Mucosa of descending colon (tissue), 3 donors: ENCODE results near the gene CILP. TPM values are rescaled to one million over a fixed set of nuclear protein-coding genes. Genes with fewer than 3 reads are reported as not detected.
"Not testable (repeated sequence)": the region's sequence is repeated elsewhere in the genome, so short reads cannot be mapped to it uniquely, and the experiment has no call there.

ENCODE experiments used
- ATAC-seq: fragments of 200-7000 bp; cut with Tn5 transposase; one replicate; pipeline ENCODE4 v1.9.1; 2020; ENCODE audit warnings: mild to moderate bottlenecking, moderate library complexity
- DNase-seq, 3 donors: peaks; one replicate each; pipeline ENCODE4 v3.0.0-alpha.2; 2020
- H3K36me3 ChIP-seq: fragments of 200-600 bp; one replicate; pipeline ENCODE4 v1.8.0; 2021; ENCODE audit warnings: low read depth, mild to moderate bottlenecking
- H3K4me1 ChIP-seq: fragments of 200-600 bp; one replicate; pipeline ENCODE4 v1.8.0; 2021; ENCODE audit warnings: low read depth, mild to moderate bottlenecking
- H3K4me3 ChIP-seq: fragments of 200-600 bp; one replicate; pipeline ENCODE4 v1.8.0; 2021; ENCODE audit warnings: mild to moderate bottlenecking
- H3K9me3 ChIP-seq: fragments of 200-600 bp; one replicate; pipeline ENCODE4 v1.8.0; 2021; ENCODE audit warnings: mild to moderate bottlenecking
- intact Hi-C, 2 donors: fragments of 100-400 bp; cut with DNase I in 1 of 2; cut with micrococcal nuclease in 1 of 2; formaldehyde crosslinking; loops; one replicate each; pipeline versions ENCODE4 v1.11.0 to v1.11.1; 2022; cut with DNase I, micrococcal nuclease
- total RNA-seq, 3 donors: library from RNA; stranded (reverse); fragmentation: NEBNext Ultra II Directional in 2 of 3; extraction: Animal tissue kit (Norgen Biotek cat#: 25700) in 2 of 3; gene quantifications; one replicate each; pipeline versions ENCODE4 v1.2.1 to v1.2.4, GENCODE V29; 2021 to 2023
- TF ChIP-seq, protein P1 (sequence below): fragments of 200-600 bp; IDR thresholded peaks from one replicate; pipeline ENCODE4 v1.8.0; 2022; ENCODE audit warnings: antibody characterized with exemption, mild to moderate bottlenecking
- donor health status: DM: no; HTN: no; CAD: no; lungs with moderate emphysema.
- donor health status: DM: no; HTN: no; CAD: no.
- donor health status: DM: no; HTN: yes; CAD: no.

CILP gene
- total RNA-seq, 3 donors from 2014 or later, result 2.7 to 14.7 (median 10.3) TPM

DNA sequence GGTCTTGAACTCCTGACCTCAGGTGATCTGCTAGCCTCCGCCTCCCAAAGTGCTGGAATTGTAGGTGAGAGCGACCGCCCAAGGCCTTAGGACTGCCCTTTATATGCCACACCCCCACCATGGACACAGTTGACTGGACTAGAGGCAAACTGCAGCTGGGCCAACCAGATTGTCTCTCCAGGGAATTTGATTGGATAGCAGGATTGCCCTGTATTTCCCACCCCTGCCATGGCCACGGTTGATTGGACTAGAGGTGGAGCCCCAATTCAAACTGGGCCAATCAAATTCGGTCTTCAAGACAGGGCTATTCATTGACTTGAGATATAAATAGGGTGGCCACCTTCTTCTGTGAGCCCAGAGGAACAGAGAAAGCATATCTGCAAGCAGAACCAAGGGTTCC is 19.3 kb downstream of the CILP start:
- no peak overlapping the region for H3K4me3 ChIP-seq
- DNase-seq, result no peak
- no peaks in the 10 kb centered on the region for H3K36me3 ChIP-seq
- no peaks in the 10 kb centered on the region for H3K4me1 ChIP-seq
- intact Hi-C loops, result loop anchor here in 1 of 2 donors (10.0 kb wide), 1 partner anchor 63 kb away; no protein-coding TSS in a partner anchor
- no peaks in the 10 kb centered on the region for H3K9me3 ChIP-seq
- ATAC-seq, result no peak
- TF ChIP-seq, protein P1, sequence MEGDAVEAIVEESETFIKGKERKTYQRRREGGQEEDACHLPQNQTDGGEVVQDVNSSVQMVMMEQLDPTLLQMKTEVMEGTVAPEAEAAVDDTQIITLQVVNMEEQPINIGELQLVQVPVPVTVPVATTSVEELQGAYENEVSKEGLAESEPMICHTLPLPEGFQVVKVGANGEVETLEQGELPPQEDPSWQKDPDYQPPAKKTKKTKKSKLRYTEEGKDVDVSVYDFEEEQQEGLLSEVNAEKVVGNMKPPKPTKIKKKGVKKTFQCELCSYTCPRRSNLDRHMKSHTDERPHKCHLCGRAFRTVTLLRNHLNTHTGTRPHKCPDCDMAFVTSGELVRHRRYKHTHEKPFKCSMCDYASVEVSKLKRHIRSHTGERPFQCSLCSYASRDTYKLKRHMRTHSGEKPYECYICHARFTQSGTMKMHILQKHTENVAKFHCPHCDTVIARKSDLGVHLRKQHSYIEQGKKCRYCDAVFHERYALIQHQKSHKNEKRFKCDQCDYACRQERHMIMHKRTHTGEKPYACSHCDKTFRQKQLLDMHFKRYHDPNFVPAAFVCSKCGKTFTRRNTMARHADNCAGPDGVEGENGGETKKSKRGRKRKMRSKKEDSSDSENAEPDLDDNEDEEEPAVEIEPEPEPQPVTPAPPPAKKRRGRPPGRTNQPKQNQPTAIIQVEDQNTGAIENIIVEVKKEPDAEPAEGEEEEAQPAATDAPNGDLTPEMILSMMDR, result no peak

DNA sequence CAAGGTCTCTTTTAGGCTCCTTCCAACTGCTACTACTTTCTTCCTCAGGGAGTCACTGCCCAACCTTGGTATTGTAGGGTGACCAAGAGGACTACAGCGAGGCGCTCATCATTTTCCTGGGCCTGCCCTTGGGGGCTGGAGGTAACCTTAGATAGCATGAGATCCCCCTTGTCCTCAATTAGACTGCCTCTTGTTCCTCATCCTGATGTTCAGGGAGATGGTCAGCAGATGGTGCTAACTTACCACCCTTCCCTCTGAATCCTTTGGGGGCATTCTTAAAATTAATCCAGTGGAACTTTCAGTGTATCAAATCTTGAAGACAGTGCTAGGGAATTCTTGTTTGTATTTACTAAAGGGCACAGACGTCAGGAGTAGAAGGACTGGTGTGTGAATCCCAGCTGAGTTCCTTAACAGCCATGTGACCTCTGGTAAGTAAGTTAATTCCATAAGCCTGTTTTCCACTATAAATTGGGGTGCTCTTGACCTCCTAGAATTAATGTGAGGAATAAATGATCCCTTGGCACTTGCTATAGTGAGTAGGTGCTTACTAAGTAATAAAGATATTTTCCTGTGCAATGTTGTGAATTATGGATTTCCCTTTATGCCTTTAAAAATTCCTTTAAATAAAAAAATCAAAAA is 22.1 kb downstream of the CILP start:
- peak in 1 of 3 donors; percentile 31 for DNase-seq
- intact Hi-C loops, result loop anchor here (5.0 kb wide), 2 partner anchors 83 to 108 kb away; partner anchors contain the start of gene RNU5A-1 (in 1 of the 2)
- TF ChIP-seq, protein P1, result no peak
- no peak for ATAC-seq
- H3K9me3 ChIP-seq, result no peaks in the 10 kb centered on the region
- no peak overlapping the region for H3K4me3 ChIP-seq
- no peaks in the 10 kb centered on the region for H3K4me1 ChIP-seq
- no peaks in the 10 kb centered on the region for H3K36me3 ChIP-seq

DNA sequence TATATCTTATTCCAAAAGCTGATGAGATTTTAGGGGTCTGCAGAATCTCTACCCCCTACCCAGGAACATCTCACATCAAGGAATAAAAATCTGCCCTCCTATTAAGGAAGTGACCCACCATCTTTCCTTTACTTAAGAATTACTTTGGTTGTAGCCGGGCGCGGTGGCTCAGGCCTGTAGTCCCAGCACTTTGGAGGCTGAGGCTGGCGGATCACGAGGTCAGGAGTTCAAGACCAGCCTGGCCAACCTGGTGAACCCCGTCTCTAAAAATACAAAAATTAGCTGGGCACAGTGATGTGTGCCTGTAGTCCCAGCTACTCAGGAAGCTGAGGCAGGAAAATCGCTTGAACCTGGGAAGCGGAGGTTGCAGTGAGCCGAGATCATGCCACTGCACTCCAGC is 22.8 kb downstream of the CILP start:
- ATAC-seq, DNase-seq, H3K36me3 ChIP-seq, H3K9me3 ChIP-seq, H3K4me3 ChIP-seq, H3K4me1 ChIP-seq: not testable (repeated sequence)
- intact Hi-C loops, result loop anchor here (5.0 kb wide), 2 partner anchors 84 to 109 kb away; partner anchors contain the start of gene RNU5A-1 (in 1 of the 2)

DNA sequence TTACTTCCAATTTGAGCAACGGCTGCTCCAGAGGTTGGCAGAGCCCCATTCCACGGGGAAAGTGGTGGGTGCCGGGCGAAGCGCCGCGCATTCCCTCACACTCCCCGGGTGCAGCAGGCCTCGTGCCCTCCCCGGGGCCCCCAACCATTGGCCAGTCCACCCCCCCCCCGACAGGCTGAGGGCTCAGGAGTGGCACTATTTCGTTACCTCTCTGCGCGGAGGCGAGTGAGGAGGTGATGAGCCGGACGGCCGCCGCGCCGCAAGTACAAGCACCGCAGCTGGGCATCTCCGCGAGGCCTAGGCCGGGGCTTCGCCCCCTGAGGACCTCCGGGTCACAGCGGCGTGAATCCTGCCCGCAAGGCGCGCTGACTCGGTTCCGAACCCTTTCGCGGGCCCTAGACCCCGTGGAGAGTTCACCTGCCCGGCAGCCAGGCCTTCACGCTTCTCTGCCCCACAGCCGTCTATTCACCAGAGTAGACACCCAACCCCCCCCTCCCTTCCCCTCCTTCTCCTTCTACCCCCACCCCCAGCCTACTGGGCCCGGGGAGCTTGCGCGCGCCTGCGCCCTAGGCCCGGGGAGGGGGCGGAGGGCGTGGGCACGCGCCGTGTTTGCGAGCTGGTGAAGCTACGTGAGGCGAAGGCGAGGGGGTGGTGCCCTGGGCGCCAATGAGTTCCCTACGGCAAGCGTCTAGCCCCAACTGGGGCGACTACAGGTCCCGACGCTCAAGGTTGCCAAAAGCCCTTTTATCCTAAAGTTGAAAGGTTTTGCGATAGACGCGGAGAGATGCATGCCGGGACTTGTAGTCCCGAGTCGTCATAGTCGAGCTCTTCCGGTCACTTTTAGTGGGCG is 26.2 kb downstream of the CILP start, which contains the start of gene CLPX:
Gene CLPX, minus strand, starts transcription at position 475 of the 850 bp plus-strand sequence. Its CDS starts 189 bp downstream, at position 286.
- Histone ChIP-seq H3K4me1 (peaks cover 17% of the 10 kb centered on the region), H3K36me3 (no peaks in the 10 kb centered on the region), H3K9me3 (no peaks in the 10 kb centered on the region), H3K4me3 (peak within 1 kb of the TSS; percentile 57)
- DNase-seq (peak; percentile 92 to 97 (median 94)), ATAC-seq (peak; percentile 97)
- TF ChIP-seq, protein P1, result no peak
- intact Hi-C loops, result loop anchor here (5.0 kb wide), 2 partner anchors 87 to 112 kb away; partner anchors contain the start of gene RNU5A-1 (in 1 of the 2)

DNA sequence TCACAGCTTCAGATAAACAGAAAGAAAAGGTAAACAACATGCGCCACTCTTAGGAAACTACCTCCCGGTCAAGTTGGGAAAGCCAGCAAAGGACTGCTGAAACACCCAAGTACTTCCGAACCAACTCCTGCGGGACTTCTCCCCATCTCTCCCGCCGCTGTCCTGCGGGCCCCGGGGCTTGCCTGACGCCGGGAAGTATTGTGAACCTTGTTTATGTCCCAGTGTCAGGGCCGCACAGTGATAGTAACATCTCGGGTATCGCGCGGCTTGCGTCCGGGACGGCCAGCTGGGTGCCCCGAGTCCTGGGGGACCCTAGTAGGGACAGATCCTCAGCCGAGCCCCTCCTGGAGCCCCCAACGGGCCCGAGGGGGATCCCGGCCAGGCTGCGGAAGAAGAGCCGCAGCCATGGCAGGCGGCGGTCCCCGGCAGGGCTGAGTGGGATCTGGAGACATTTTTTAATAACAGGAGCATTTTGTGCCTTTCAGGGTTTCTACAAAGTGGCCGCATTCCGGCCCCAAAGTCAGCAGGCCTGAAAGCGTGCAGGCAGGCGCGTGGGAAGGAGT is 26.9 kb downstream of the CILP start:
- H3K9me3 ChIP-seq, result no peaks in the 10 kb centered on the region
- peaks cover 17% of the 10 kb centered on the region for H3K4me1 ChIP-seq
- H3K36me3 ChIP-seq, result no peaks in the 10 kb centered on the region
- peak; percentile 76 to 81 (median 77) for DNase-seq
- intact Hi-C loops, result no loop called here
- ATAC-seq, result peak; percentile 49
- TF ChIP-seq, protein P1, result no peak
- peak overlapping the region; percentile 57 for H3K4me3 ChIP-seq

DNA sequence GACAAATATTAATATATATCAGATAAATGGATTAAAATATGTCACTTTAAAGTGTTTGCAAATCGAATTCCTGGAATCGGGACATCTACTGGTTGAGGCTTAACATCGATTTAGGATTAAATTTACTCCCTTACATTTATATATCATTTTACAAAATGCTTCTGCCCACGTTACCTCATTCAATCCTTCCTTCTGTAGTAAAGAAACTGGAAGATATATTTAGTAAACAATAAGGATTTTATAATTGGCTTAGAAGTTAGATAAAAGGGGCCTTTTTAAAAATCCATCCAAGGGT is 27.5 kb downstream of the CILP start:
- H3K4me1 ChIP-seq, result peaks cover 17% of the 10 kb centered on the region
- H3K36me3 ChIP-seq, result no peaks in the 10 kb centered on the region

More for the DNA sequence above, 27.5 kb downstream of the CILP start:
- intact Hi-C loops, result no loop called here
- no peak for ATAC-seq
- H3K4me3 ChIP-seq, result no peak overlapping the region
- DNase-seq, result no peak
- TF ChIP-seq, protein P1, result no peak
- no peaks in the 10 kb centered on the region for H3K9me3 ChIP-seq
